Measurements from ENCODE around the gene SDF2.
A peak's percentile ranks its signal among the peaks of the same experiment; 100 is the strongest.

Gene SDF2

GRCh38 chr17:28641579-28641978 lies 20.1 kb downstream of the SDF2 start:
- in situ Hi-C loops (cut with MboI; ENCODE audit: low sequenced_read_pairs) = no loop called here
- H3K36me3 ChIP-seq (replicated peaks) = peaks cover 69% of the 10 kb centered on the region
- no peaks in the 10 kb centered on the region for H3K9me3 ChIP-seq
- peaks cover 4% of the 10 kb centered on the region for H3K4me1 ChIP-seq
- DNase-seq (ENCODE audit: low spot score in 2 of 2) = no peak
- H3K4me3 ChIP-seq = no peak overlapping the region
- H3K27me3 ChIP-seq (ENCODE audit: low read depth) = no peaks in the 10 kb centered on the region

- Histone ChIP-seq H3K27me3 (ENCODE audit: low read depth) (no peaks in the 10 kb centered on the region), H3K4me3 (no peak overlapping the region), H3K36me3 (replicated peaks) (peaks cover 99% of the 10 kb centered on the region), H3K4me1 (no peaks in the 10 kb centered on the region), H3K9me3 (no peaks in the 10 kb centered on the region)
- no peak for DNase-seq (ENCODE audit: low spot score in 2 of 2)
- in situ Hi-C loops (cut with MboI; ENCODE audit: low sequenced_read_pairs) = no loop called here
These were observed 26.2 kb downstream of the SDF2 start for GRCh38 chr17:28635506-28635905.

GRCh38 chr17:28634206-28634865 lies 27.4 kb downstream of the SDF2 start:
- in situ Hi-C loops (cut with MboI; ENCODE audit: low sequenced_read_pairs) = no loop called here
- Histone ChIP-seq H3K4me3 (no peak overlapping the region), H3K4me1 (no peaks in the 10 kb centered on the region), H3K27me3 (ENCODE audit: low read depth) (no peaks in the 10 kb centered on the region), H3K9me3 (no peaks in the 10 kb centered on the region), H3K36me3 (replicated peaks) (peaks cover 98% of the 10 kb centered on the region)
- DNase-seq (ENCODE audit: low spot score in 2 of 2) = no peak

- Histone ChIP-seq H3K4me3 (no peak overlapping the region), H3K27me3 (ENCODE audit: low read depth) (no peaks in the 10 kb centered on the region), H3K4me1 (no peaks in the 10 kb centered on the region), H3K9me3 (no peaks in the 10 kb centered on the region), H3K36me3 (replicated peaks) (peaks cover 95% of the 10 kb centered on the region)
- DNase-seq (ENCODE audit: low spot score in 2 of 2) = no peak
- in situ Hi-C loops (cut with MboI; ENCODE audit: low sequenced_read_pairs) = no loop called here
These were observed 34.9 kb downstream of the SDF2 start for GRCh38 chr17:28626818-28627217.

- DNase-seq (ENCODE audit: low spot score in 2 of 2) = no peak
- in situ Hi-C loops (cut with MboI; ENCODE audit: low sequenced_read_pairs) = no loop called here
- Histone ChIP-seq H3K4me3 (no peak overlapping the region), H3K4me1 (no peaks in the 10 kb centered on the region), H3K9me3 (no peaks in the 10 kb centered on the region), H3K27me3 (ENCODE audit: low read depth) (no peaks in the 10 kb centered on the region), H3K36me3 (replicated peaks) (peaks cover 96% of the 10 kb centered on the region)
These were observed 37.6 kb downstream of the SDF2 start for GRCh38 chr17:28624148-28624547.

GRCh38 chr17:28623696-28624095 lies 38.0 kb downstream of the SDF2 start:
- in situ Hi-C loops (cut with MboI; ENCODE audit: low sequenced_read_pairs) = no loop called here
- no peak for DNase-seq (ENCODE audit: low spot score in 2 of 2)
- no peaks in the 10 kb centered on the region for H3K4me1 ChIP-seq
- no peaks in the 10 kb centered on the region for H3K9me3 ChIP-seq
- H3K4me3 ChIP-seq = no peak overlapping the region
- H3K36me3 ChIP-seq (replicated peaks) = peaks cover 96% of the 10 kb centered on the region
- no peaks in the 10 kb centered on the region for H3K27me3 ChIP-seq (ENCODE audit: low read depth)

- DNase-seq (ENCODE audit: low spot score in 2 of 2) = no peak
These were observed 39.5 kb downstream of the SDF2 start for GRCh38 chr17:28622186-28622585.

GRCh38 chr17:28620010-28620409 lies 41.7 kb downstream of the SDF2 start:
- no peak for DNase-seq (ENCODE audit: low spot score in 2 of 2)
- H3K4me1 ChIP-seq = no peaks in the 10 kb centered on the region
- H3K36me3 ChIP-seq (replicated peaks) = peaks cover 99% of the 10 kb centered on the region
- H3K27me3 ChIP-seq (ENCODE audit: low read depth) = no peaks in the 10 kb centered on the region
- in situ Hi-C loops (cut with MboI; ENCODE audit: low sequenced_read_pairs) = no loop called here
- no peak overlapping the region for H3K4me3 ChIP-seq
- no peaks in the 10 kb centered on the region for H3K9me3 ChIP-seq

More at GRCh38 chr17:28622186-28622585, 39.5 kb downstream of the SDF2 start:
- in situ Hi-C loops (cut with MboI; ENCODE audit: low sequenced_read_pairs) = no loop called here
- H3K9me3 ChIP-seq = no peaks in the 10 kb centered on the region
- no peaks in the 10 kb centered on the region for H3K27me3 ChIP-seq (ENCODE audit: low read depth)
- H3K4me1 ChIP-seq = no peaks in the 10 kb centered on the region
- no peak overlapping the region for H3K4me3 ChIP-seq
- H3K36me3 ChIP-seq (replicated peaks) = peaks cover 97% of the 10 kb centered on the region

GRCh38 chr17:28618464-28618863 lies 43.2 kb downstream of the SDF2 start:
- H3K4me1 ChIP-seq = no peaks in the 10 kb centered on the region
- H3K4me3 ChIP-seq = no peak overlapping the region
- DNase-seq (ENCODE audit: low spot score in 2 of 2) = no peak
- in situ Hi-C loops (cut with MboI; ENCODE audit: low sequenced_read_pairs) = no loop called here
- H3K27me3 ChIP-seq (ENCODE audit: low read depth) = no peaks in the 10 kb centered on the region
- no peaks in the 10 kb centered on the region for H3K9me3 ChIP-seq
- H3K36me3 ChIP-seq (replicated peaks) = peaks cover 97% of the 10 kb centered on the region

GRCh38 chr17:28616281-28616680 lies 45.4 kb downstream of the SDF2 start:
- in situ Hi-C loops (cut with MboI; ENCODE audit: low sequenced_read_pairs) = no loop called here
- H3K4me1 ChIP-seq = no peaks in the 10 kb centered on the region
- peaks cover 84% of the 10 kb centered on the region for H3K36me3 ChIP-seq (replicated peaks)
- H3K9me3 ChIP-seq = no peaks in the 10 kb centered on the region
- H3K27me3 ChIP-seq (ENCODE audit: low read depth) = no peaks in the 10 kb centered on the region
- H3K4me3 ChIP-seq = no peak overlapping the region
- DNase-seq (ENCODE audit: low spot score in 2 of 2) = no peak

GRCh38 chr17:28615260-28615940 lies 46.3 kb downstream of the SDF2 start:
- in situ Hi-C loops (cut with MboI; ENCODE audit: low sequenced_read_pairs) = no loop called here

GRCh38 chr17:28613931-28614381 lies 47.8 kb downstream of the SDF2 start, which contains the start of gene RSKR:
TSS of gene RSKR (minus strand) at chr17:28614185. CDS start at chr17:28614161, 24 bp downstream.
- no peak for DNase-seq (ENCODE audit: low spot score in 2 of 2)
- Histone ChIP-seq H3K36me3 (replicated peaks) (peaks cover 65% of the 10 kb centered on the region), H3K4me3 (no peak within 1 kb of the TSS), H3K9me3 (no peaks in the 10 kb centered on the region), H3K27me3 (ENCODE audit: low read depth) (no peaks in the 10 kb centered on the region), H3K4me1 (no peaks in the 10 kb centered on the region)
- in situ Hi-C loops (cut with MboI; ENCODE audit: low sequenced_read_pairs) = loop anchor here (5.0 kb wide), 1 partner anchor 117 kb away; no protein-coding TSS in a partner anchor

More at GRCh38 chr17:28615260-28615940, 46.3 kb downstream of the SDF2 start:
- no peaks in the 10 kb centered on the region for H3K27me3 ChIP-seq (ENCODE audit: low read depth)
- no peaks in the 10 kb centered on the region for H3K4me1 ChIP-seq
- H3K36me3 ChIP-seq (replicated peaks) = peaks cover 79% of the 10 kb centered on the region
- no peak for DNase-seq (ENCODE audit: low spot score in 2 of 2)
- no peaks in the 10 kb centered on the region for H3K9me3 ChIP-seq
- no peak overlapping the region for H3K4me3 ChIP-seq

- no peaks in the 10 kb centered on the region for H3K4me1 ChIP-seq
- in situ Hi-C loops (cut with MboI; ENCODE audit: low sequenced_read_pairs) = loop anchor here (5.0 kb wide), 1 partner anchor 116 kb away; no protein-coding TSS in a partner anchor
- no peak overlapping the region for H3K4me3 ChIP-seq
- DNase-seq (ENCODE audit: low spot score in 2 of 2) = peak; percentile 43 to 64
- H3K36me3 ChIP-seq (replicated peaks) = peaks cover 57% of the 10 kb centered on the region
- no peaks in the 10 kb centered on the region for H3K27me3 ChIP-seq (ENCODE audit: low read depth)
- no peaks in the 10 kb centered on the region for H3K9me3 ChIP-seq
These were observed 48.5 kb downstream of the SDF2 start for GRCh38 chr17:28612936-28613872.
